GM10266 (cell line): ENCODE results near the gene ZIM2.

Experiments used
- DNase-seq: peaks from one replicate; pipeline ENCODE4 v3.0.0; 2012; ENCODE audit errors: extremely low spot score
- CTCF ChIP-seq: IDR thresholded peaks from 2 replicates; pipeline ENCODE4 v1.5.1; 2012; ENCODE audit warnings: mild to moderate bottlenecking, low read depth; ENCODE audit not compliant: control insufficient read depth, insufficient read depth; ENCODE audit errors: missing control alignments

Gene ZIM2

GRCh38 chr19:56840451-56841192 is at the start of gene ZIM2, which contains the start of gene PEG3:
Gene ZIM2, minus strand, starts transcription at chr19:56840726. Its CDS starts 16,449 bp downstream, at chr19:56824277.
Gene PEG3, minus strand, starts transcription at chr19:56840726. Its CDS starts 16,071 bp downstream, at chr19:56824655.
- no peak for DNase-seq
- no peak for TF ChIP-seq CTCF

- no peak for DNase-seq
- TF ChIP-seq CTCF = no peak
Observed at GRCh38 chr19:56885173-56885985, 44.9 kb upstream of the ZIM2 start.

GRCh38 chr19:56884441-56884840 is 43.9 kb upstream of the ZIM2 start:
- no peak for DNase-seq
- TF ChIP-seq CTCF = no peak

- no peak for DNase-seq
- TF ChIP-seq CTCF = no peak
Observed at GRCh38 chr19:56880592-56881190, 40.2 kb upstream of the ZIM2 start.

GRCh38 chr19:56877069-56877715 is 36.7 kb upstream of the ZIM2 start:
- TF ChIP-seq CTCF = no peak
- no peak for DNase-seq

- no peak for DNase-seq
- no peak for TF ChIP-seq CTCF
Observed at GRCh38 chr19:56875717-56876116, 35.2 kb upstream of the ZIM2 start.
